Neuronal stem cell (in vitro differentiated cells): ENCODE data around the gene ZNF117.

Experiments used
- DNase-seq: peaks from one replicate; pipeline ENCODE4 v3.0.0-alpha.2; 2013; ENCODE audit warnings: low spot score
- H2AFZ ChIP-seq: one replicate; pipeline ENCODE4 v1.6.1; 2013; ENCODE audit warnings: mild to moderate bottlenecking, low read length, inconsistent platforms
- H2AK5ac ChIP-seq: 2 replicates; pipeline ENCODE4 v1.6.1; 2013; ENCODE audit warnings: low read depth, mild to moderate bottlenecking, inconsistent platforms, low read length, moderate library complexity, mixed read lengths
- H2BK120ac ChIP-seq: 2 replicates; pipeline ENCODE4 v1.6.1; 2013; ENCODE audit warnings: low read depth, mild to moderate bottlenecking, inconsistent platforms, low read length, moderate library complexity, mixed read lengths
- H2BK12ac ChIP-seq: one replicate; pipeline ENCODE4 v1.6.1; 2013; ENCODE audit warnings: low read length, inconsistent platforms
- H2BK15ac ChIP-seq: 2 replicates; pipeline ENCODE4 v1.6.1; 2013; ENCODE audit warnings: mild to moderate bottlenecking, low read length, inconsistent platforms, mixed read lengths
- H2BK5ac ChIP-seq: one replicate; pipeline ENCODE4 v1.6.1; 2013; ENCODE audit warnings: inconsistent platforms, mild to moderate bottlenecking, low read length, moderate library complexity
- H3K14ac ChIP-seq: one replicate; pipeline ENCODE4 v1.6.1; 2013; ENCODE audit warnings: low read length, inconsistent platforms
- H3K18ac ChIP-seq: 2 replicates; pipeline ENCODE4 v1.6.1; 2013; ENCODE audit warnings: low read length, inconsistent platforms
- H3K23ac ChIP-seq: 2 replicates; pipeline ENCODE4 v1.6.1; 2013; ENCODE audit warnings: low read depth, mild to moderate bottlenecking, mixed read lengths, low read length, inconsistent platforms; ENCODE audit not compliant: poor library complexity
- H3K27ac ChIP-seq: replicated peaks from 3 replicates; pipeline ENCODE4 v1.5.1; 2013; ENCODE audit warnings: low read length, inconsistent platforms
- H3K27me3 ChIP-seq, 3 experiments: 2 replicates each; pipeline ENCODE4 v1.6.1; 2013; ENCODE audit warnings: low read length in 3 of 3, mild to moderate bottlenecking in 2 of 3, inconsistent platforms in 1 of 3, low read depth in 1 of 3, mixed read lengths in 1 of 3, moderate library complexity in 1 of 3; ENCODE audit not compliant: control insufficient read depth in 3 of 3, insufficient read depth in 3 of 3
- H3K36me3 ChIP-seq, 2 donors: replicated peaks in 1 of 2; 2 replicates each; pipeline ENCODE4 v1.6.1; 2013; ENCODE audit warnings: low read length in 2 of 2; ENCODE audit not compliant: control insufficient read depth in 2 of 2, insufficient read depth in 2 of 2
- H3K4ac ChIP-seq: 2 replicates; pipeline ENCODE4 v1.6.1; 2013; ENCODE audit warnings: inconsistent platforms, mild to moderate bottlenecking, low read length, moderate library complexity
- H3K4me1 ChIP-seq, 2 donors: 1 replicate in 1 of 2; 2 replicates in 1 of 2; pipeline ENCODE4 v1.6.1; 2013; ENCODE audit warnings: low read length in 2 of 2, low read depth in 1 of 2; ENCODE audit not compliant: control insufficient read depth in 2 of 2, insufficient read depth in 1 of 2
- H3K4me2 ChIP-seq: one replicate; pipeline ENCODE4 v1.6.1; 2013; ENCODE audit warnings: mild to moderate bottlenecking, low read length, inconsistent platforms; ENCODE audit not compliant: insufficient read depth, poor library complexity, severe bottlenecking
- H3K4me3 ChIP-seq, 2 donors: 2 replicates each; pipeline ENCODE4 v1.5.1; 2013; ENCODE audit warnings: low read length in 2 of 2, mild to moderate bottlenecking in 2 of 2, inconsistent platforms in 1 of 2, moderate library complexity in 1 of 2
- H3K79me1 ChIP-seq: one replicate; pipeline ENCODE4 v1.6.1; 2013; ENCODE audit warnings: low read depth, mild to moderate bottlenecking, inconsistent platforms, low read length, moderate library complexity
- H3K9ac ChIP-seq: one replicate; pipeline ENCODE4 v1.6.1; 2013; ENCODE audit warnings: mild to moderate bottlenecking, low read depth, low read length, inconsistent platforms; ENCODE audit not compliant: poor library complexity
- H3K9me3 ChIP-seq, 2 donors: replicated peaks in 1 of 2; 2 replicates each; pipeline versions ENCODE3 to v1.6.1; 2013; ENCODE audit warnings: low read length in 2 of 2, mild to moderate bottlenecking in 2 of 2, inconsistent platforms in 1 of 2, low read depth in 1 of 2, mixed read lengths in 1 of 2, moderate library complexity in 1 of 2; ENCODE audit not compliant: control insufficient read depth in 2 of 2, insufficient read depth in 1 of 2
- H4K8ac ChIP-seq: one replicate; pipeline ENCODE4 v1.6.1; 2013; ENCODE audit warnings: low read depth, mild to moderate bottlenecking, inconsistent platforms, low read length, moderate library complexity
- H4K91ac ChIP-seq: one replicate; pipeline ENCODE4 v1.6.1; 2013; ENCODE audit warnings: low read length, low read depth, mild to moderate bottlenecking, inconsistent platforms; ENCODE audit not compliant: poor library complexity
- whole genome bisulfite sequencing, 2 donors: extraction: QIAGEN DNeasy Blood & Tissue Kit; methylation state at CpG; one replicate each; pipeline ENCODE4 v1.1.7; 2013; ENCODE audit warnings: missing lambda C conversion rate in 2 of 2, mixed read lengths in 1 of 2; ENCODE audit not compliant: insufficient read length in 2 of 2, insufficient replicate concordance in 1 of 2; ENCODE audit errors: extremely low coverage in 2 of 2; 5-methylcytosine and 5-hydroxymethylcytosine counted together

The ZNF117 gene

DNA sequence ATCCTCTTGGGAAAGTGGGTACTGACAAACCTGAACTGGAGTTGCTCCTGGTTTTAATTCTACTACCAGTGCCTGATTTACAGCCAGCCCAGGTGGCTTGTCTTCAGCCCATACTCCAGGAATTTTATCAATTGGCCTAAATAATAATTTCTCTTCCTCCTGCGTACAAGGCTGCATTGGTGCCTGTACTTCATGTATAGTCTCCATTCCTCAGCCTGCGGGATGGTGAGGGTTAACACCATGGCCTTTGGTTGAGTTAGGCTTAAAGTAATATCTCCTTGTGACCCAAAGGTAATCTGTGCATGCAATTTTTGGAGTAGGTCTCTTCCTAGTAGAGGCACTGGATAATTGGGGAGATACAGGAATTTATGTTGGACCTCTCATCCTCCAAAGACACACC is 5.5 kb upstream of the ZNF117 start:
- Histone ChIP-seq H2AFZ (no peak overlapping the region), H3K4me1 (no peaks in the 10 kb centered on the region), H3K23ac (no peak overlapping the region), H2BK120ac (no peak overlapping the region), H2BK12ac (no peak overlapping the region), H2BK15ac (no peak overlapping the region), H3K27me3 (no peaks in the 10 kb centered on the region), H3K9ac (no peak overlapping the region), H3K27ac (no peak overlapping the region), H4K8ac (no peak overlapping the region), H3K9me3 (peaks cover 54 to 99% of the 10 kb centered on the region in 2 donors), H3K36me3 (peaks cover 35 to 90% of the 10 kb centered on the region in 2 donors), H2AK5ac (no peak overlapping the region), H3K14ac (no peak overlapping the region), H3K4me3 (no peak overlapping the region), H3K18ac (no peak overlapping the region), H3K4me2 (no peak overlapping the region), H3K4ac (no peak overlapping the region), H2BK5ac (no peak overlapping the region), H4K91ac (no peak overlapping the region), H3K79me1 (peaks cover 3% of the 10 kb centered on the region)
- WGBS, 2 donors, result no CpG with 5 or more reads among the region's 2 CpGs
- no peak for DNase-seq

DNA sequence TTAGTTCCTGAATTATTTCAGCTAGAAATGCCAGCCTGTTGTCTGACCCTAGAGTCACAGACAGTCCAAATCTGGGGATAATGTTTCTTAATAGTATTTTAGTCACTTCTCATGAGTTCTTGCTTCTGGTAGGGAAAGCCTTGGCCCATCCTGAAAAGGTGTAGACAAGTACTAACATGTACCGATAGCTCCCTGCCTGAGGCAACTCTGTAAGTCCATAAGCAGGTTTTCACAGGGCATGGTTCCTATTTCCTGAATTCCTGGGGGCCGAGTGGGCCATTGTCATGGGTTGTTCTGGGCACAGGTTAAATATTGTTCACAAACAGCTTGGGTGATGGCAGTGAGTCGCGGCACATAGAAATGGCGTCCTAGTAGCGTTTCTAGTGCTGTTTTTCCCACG is 3.1 kb upstream of the ZNF117 start:
- no CpG with 5 or more reads among the region's 7 CpGs for WGBS, 2 donors
- H3K14ac ChIP-seq, result no peak overlapping the region
- H3K9ac ChIP-seq, result no peak overlapping the region
- no peak overlapping the region for H2AFZ ChIP-seq
- no peak overlapping the region for H3K27ac ChIP-seq
- H4K91ac ChIP-seq, result no peak overlapping the region
- H3K4me1 ChIP-seq, result no peaks in the 10 kb centered on the region
- no peak overlapping the region for H3K4me2 ChIP-seq
- no peak overlapping the region for H2AK5ac ChIP-seq
- peaks cover under 1% of the 10 kb centered on the region for H3K79me1 ChIP-seq
- H3K18ac ChIP-seq, result no peak overlapping the region
- no peak overlapping the region for H3K4me3 ChIP-seq
- no peak overlapping the region for H2BK120ac ChIP-seq
- no peak overlapping the region for H2BK15ac ChIP-seq
- H3K23ac ChIP-seq, result no peak overlapping the region
- no peaks in the 10 kb centered on the region for H3K27me3 ChIP-seq
- H2BK5ac ChIP-seq, result no peak overlapping the region
- H4K8ac ChIP-seq, result no peak overlapping the region
- H3K4ac ChIP-seq, result no peak overlapping the region
- H2BK12ac ChIP-seq, result no peak overlapping the region
- peaks cover 50 to 98% of the 10 kb centered on the region in 2 donors for H3K9me3 ChIP-seq
- no peak for DNase-seq
- peaks cover 30 to 89% of the 10 kb centered on the region in 2 donors for H3K36me3 ChIP-seq

DNA sequence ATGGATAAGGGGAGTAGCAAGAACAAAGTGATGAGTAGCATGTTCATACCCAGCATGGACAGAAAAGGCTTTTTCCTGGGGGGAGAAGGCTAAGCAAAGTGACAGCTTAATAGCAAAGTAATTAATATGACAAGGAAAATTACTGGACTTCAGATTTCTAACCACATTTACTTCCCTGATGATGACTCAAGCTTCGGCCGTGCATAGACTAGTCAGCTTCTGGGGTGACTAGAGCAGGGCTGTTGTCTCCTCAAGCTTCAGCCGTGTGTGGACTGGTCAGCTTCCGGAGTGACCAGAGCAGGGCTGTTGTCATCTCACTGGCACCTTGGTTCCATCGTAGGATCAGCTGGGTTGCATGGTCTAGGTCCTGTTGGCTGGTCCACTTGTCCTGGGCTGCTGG is 2.1 kb upstream of the ZNF117 start:
- Histone ChIP-seq H3K9ac (no peak overlapping the region), H3K4ac (no peak overlapping the region), H4K8ac (no peak overlapping the region), H2BK12ac (no peak overlapping the region), H3K79me1 (no peaks in the 10 kb centered on the region), H3K9me3 (peaks cover 45 to 97% of the 10 kb centered on the region in 2 donors), H4K91ac (no peak overlapping the region), H2BK120ac (no peak overlapping the region), H3K18ac (no peak overlapping the region), H2BK15ac (no peak overlapping the region), H2AK5ac (no peak overlapping the region), H3K4me3 (no peak overlapping the region), H2BK5ac (no peak overlapping the region), H3K14ac (no peak overlapping the region), H3K4me1 (no peaks in the 10 kb centered on the region), H3K4me2 (no peak overlapping the region), H3K23ac (no peak overlapping the region), H3K27ac (no peak overlapping the region), H3K36me3 (peaks cover 28 to 89% of the 10 kb centered on the region in 2 donors), H2AFZ (no peak overlapping the region), H3K27me3 (no peaks in the 10 kb centered on the region)
- WGBS, 2 donors, result no CpG with 5 or more reads among the region's 5 CpGs
- DNase-seq, result no peak

DNA sequence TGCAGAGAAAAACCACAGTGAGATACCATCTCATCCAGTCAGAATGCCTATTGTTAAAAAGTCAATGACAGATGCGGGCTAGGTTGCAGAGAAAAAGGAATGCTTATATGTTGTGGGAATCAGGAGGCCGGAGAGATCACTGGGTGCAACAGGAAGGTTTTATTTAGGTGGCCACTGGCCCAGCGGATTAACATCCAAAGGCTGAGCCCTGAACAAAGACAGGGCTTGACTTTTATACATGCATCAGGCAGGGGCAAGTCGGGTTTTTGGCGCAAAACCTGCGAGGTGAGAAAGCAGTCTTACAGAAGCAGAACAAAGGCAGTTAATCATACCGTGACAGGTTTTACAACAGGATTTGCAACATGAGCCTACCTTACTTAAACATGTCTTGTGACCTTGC is 620 bp downstream of the ZNF117 start:
- H3K9ac ChIP-seq, result no peak overlapping the region
- H3K27ac ChIP-seq, result no peak overlapping the region
- H3K79me1 ChIP-seq, result no peaks in the 10 kb centered on the region
- H3K4me1 ChIP-seq, result no peaks in the 10 kb centered on the region
- peaks cover 31 to 97% of the 10 kb centered on the region in 2 donors for H3K9me3 ChIP-seq
- no peak overlapping the region for H3K23ac ChIP-seq
- H2BK15ac ChIP-seq, result no peak overlapping the region
- H3K18ac ChIP-seq, result no peak overlapping the region
- no peak overlapping the region for H4K8ac ChIP-seq
- no peak overlapping the region for H3K4me2 ChIP-seq
- DNase-seq, result no peak
- H3K4ac ChIP-seq, result no peak overlapping the region
- H3K14ac ChIP-seq, result no peak overlapping the region
- WGBS, 2 donors, result no CpG with 5 or more reads among the region's 7 CpGs
- H2BK5ac ChIP-seq, result no peak overlapping the region
- no peak overlapping the region for H3K4me3 ChIP-seq
- H2BK120ac ChIP-seq, result no peak overlapping the region
- no peaks in the 10 kb centered on the region for H3K27me3 ChIP-seq
- H3K36me3 ChIP-seq, result peaks cover 24 to 95% of the 10 kb centered on the region in 2 donors
- H2AK5ac ChIP-seq, result no peak overlapping the region
- H2AFZ ChIP-seq, result no peak overlapping the region
- H2BK12ac ChIP-seq, result no peak overlapping the region
- H4K91ac ChIP-seq, result no peak overlapping the region
